Measurements from ENCODE around the gene ARHGAP4. TPM values are rescaled to one million over a fixed set of nuclear protein-coding genes. Genes with fewer than 3 reads are reported as not detected.

The ARHGAP4 gene
- total RNA-seq, 6 donors from 2014 or later, result 33.4 to 353 (median 82.6) TPM

DNA sequence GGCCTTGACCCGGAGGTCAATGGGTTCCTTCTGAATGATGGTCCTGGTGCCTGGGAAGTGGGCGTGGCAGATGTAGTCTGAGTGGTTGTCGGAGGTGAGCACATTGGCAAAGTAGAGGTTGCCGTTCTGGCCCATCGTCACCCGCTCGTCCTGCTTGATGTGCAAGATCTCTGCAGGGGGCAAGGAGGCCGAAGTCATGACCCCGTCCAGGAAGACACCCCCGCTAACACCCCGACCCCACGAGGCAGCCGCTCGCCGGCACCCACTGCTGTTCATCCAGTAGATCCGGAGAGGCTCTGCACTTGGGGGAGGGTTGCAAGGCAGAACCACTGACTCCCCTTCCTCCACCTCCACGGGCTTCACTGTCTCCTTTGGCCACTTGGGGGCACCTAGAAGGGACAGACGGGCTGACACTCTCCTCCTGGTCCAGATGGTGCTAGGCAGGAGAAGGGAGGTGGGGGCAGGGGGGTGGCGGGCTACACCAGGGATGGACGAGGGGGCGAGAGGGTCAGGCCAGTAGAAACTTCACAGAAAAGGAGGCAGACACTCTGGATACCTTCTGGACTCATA, 55.2 kb downstream of the ARHGAP4 start:
- Histone ChIP-seq H3K4me1 (no peaks in the 10 kb centered on the region), H3K36me3 (no peaks in the 10 kb centered on the region), H3K27ac (no peak overlapping the region), H3K27me3 (peaks cover 0 to 7% (median 0%) of the 10 kb centered on the region in 4 donors), H3K9me3 (no peaks in the 10 kb centered on the region), H3K4me3 (no peak overlapping the region)
- TF ChIP-seq POLR2A (IDR thresholded peaks at IDR 0.05), result no peak
- TF ChIP-seq, protein P1, sequence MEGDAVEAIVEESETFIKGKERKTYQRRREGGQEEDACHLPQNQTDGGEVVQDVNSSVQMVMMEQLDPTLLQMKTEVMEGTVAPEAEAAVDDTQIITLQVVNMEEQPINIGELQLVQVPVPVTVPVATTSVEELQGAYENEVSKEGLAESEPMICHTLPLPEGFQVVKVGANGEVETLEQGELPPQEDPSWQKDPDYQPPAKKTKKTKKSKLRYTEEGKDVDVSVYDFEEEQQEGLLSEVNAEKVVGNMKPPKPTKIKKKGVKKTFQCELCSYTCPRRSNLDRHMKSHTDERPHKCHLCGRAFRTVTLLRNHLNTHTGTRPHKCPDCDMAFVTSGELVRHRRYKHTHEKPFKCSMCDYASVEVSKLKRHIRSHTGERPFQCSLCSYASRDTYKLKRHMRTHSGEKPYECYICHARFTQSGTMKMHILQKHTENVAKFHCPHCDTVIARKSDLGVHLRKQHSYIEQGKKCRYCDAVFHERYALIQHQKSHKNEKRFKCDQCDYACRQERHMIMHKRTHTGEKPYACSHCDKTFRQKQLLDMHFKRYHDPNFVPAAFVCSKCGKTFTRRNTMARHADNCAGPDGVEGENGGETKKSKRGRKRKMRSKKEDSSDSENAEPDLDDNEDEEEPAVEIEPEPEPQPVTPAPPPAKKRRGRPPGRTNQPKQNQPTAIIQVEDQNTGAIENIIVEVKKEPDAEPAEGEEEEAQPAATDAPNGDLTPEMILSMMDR (IDR thresholded peaks at IDR 0.05), result no peak
- TF ChIP-seq POLR2AphosphoS5 (IDR thresholded peaks at IDR 0.05), result no peak
- TF ChIP-seq EP300 (IDR thresholded peaks at IDR 0.05), result no peak
- DNase-seq (no peak), ATAC-seq (ENCODE audit: low FRiP score in 2 of 2) (no peak)
- WGBS, 2 donors, result 52% methylated on average over 20 of the region's 21 CpGs; no CpG with 5 or more reads in 1 of the 2 donors

DNA sequence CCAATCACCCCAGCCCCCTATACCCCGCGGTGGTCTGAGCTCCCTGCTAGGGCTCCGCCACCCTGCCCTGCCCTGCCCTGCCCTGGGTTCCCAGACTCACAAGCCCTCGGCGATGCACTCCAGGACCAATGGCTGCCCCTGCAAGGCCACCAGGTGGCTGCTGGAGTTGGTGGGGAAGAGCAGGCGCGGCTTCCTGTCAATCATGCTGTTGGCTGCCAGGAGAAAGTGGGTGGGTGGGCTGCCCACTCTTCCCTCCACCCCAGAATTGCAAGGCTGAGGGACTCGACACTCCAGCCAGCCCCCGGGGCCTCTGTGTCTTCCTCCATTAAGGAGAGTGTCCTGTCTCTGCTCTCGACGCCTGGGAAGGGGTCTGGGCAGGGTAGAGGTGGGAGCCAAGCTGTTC, 55.8 kb downstream of the ARHGAP4 start:
- Histone ChIP-seq H3K9me3 (no peaks in the 10 kb centered on the region), H3K4me3 (no peak overlapping the region), H3K36me3 (no peaks in the 10 kb centered on the region), H3K27ac (no peak overlapping the region), H3K4me1 (no peaks in the 10 kb centered on the region), H3K27me3 (peaks cover 0 to 7% (median 0%) of the 10 kb centered on the region in 4 donors)
- 79% methylated on average over 11 of the region's 11 CpGs; no CpG with 5 or more reads in 1 of the 2 donors for WGBS, 2 donors
- ATAC-seq (ENCODE audit: low FRiP score in 2 of 2) (no peak), DNase-seq (no peak)
- TF ChIP-seq POLR2A (IDR thresholded peaks at IDR 0.05) (no peak), EP300 (IDR thresholded peaks at IDR 0.05) (no peak), POLR2AphosphoS5 (IDR thresholded peaks at IDR 0.05) (no peak)
- TF ChIP-seq, protein P1 (IDR thresholded peaks at IDR 0.05), result no peak

DNA sequence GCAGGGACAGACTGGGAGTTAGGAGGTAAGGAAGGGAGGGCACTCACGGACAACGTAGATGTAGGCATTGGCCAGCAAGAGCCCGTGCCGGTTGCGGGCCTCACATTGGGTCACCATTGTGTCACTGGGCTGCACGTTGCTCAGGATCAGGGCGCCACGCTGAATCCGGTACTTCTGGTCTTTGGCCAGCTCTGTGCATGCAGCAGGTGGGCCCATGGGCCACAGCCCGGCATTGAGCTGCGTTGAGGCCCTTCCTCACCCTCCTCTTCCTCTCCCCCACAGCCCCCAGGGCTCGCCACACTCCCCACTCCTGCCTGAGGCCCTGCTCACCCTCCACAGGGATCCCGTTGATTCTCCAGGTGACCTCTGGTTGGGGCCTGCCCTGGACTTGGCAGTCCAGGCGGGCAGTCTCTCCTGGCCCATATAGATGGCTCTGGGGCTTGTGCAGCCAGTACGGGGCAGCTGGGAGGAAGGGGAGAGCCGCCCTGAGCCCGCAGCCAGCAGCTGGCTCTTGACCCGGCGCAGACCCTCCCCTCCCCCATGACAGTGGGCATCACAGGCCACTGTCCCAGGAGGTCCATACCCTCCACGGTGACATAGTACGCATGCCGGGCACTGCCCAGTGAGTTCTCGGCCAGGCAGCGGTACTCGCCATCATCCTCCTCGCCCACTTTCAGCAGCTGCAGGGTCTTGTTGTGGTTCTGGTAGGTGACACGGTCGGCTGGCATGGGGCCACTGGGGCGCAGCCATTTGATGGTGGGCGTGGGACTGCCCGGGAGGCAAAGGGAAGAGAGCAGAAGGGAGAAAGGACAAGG, 56.4 kb downstream of the ARHGAP4 start:
- 84 to 91% methylated on average over 9 to 31 of the region's 31 CpGs for WGBS, 2 donors
- H3K4me1 ChIP-seq, result no peaks in the 10 kb centered on the region
- ATAC-seq (ENCODE audit: low FRiP score in 2 of 2) (no peak), DNase-seq (no peak)
- no peaks in the 10 kb centered on the region for H3K9me3 ChIP-seq
- no peak for TF ChIP-seq POLR2A (IDR thresholded peaks at IDR 0.05)
- no peak overlapping the region for H3K27ac ChIP-seq
- H3K36me3 ChIP-seq, result no peaks in the 10 kb centered on the region
- peaks cover 0 to 12% (median 0%) of the 10 kb centered on the region in 4 donors for H3K27me3 ChIP-seq
- H3K4me3 ChIP-seq, result no peak overlapping the region

DNA sequence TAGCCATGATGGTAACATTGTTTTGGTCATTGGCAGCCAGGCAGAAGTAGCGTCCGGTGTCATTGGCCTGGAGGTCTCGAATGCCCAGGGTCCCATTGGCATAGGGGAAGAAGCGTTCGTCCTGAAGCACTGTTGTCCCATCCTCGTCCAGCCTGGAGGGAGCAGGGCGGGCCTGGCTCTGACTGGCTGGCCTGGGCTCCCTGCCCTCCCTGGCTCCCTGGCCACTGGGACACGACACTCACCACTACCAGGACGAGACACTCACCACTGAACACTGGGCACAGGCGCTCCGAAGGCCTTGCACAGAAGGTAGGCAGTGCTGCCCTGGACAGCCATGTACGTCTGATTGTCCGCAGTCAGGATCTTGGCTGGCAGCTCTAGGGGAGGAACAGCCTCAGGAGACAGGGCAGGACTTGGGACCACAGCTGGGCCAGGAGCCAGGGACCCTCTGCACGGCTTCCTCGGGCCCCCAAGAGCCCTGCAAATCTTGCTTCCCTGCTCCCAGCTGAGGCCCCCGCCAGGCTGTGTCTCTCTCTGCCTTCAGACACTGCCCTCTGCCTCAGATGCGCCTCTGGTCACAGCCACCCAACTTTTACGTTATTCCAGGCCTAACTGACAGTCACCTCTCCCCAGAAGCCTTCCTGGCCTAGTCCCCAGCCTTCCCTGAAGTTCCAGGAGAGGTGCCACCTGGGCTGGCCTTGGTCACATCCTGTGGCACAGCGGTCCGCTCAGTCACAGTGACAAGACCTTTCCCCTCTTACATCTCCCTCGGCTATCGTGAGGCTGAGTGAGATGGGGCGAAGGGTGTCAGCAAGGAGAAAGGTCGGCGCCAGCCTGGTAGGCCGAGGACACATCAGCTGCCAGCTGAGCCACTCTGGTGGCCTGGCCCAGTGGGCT, 57.2 kb downstream of the ARHGAP4 start:
- 89 to 95% methylated on average over 3 to 25 of the region's 26 CpGs for WGBS, 2 donors
- H3K4me1 ChIP-seq, result no peaks in the 10 kb centered on the region
- no peak overlapping the region for H3K4me3 ChIP-seq
- no peak for TF ChIP-seq POLR2AphosphoS5 (IDR thresholded peaks at IDR 0.05)
- H3K27me3 ChIP-seq, result peaks cover 0 to 13% (median 0%) of the 10 kb centered on the region in 4 donors
- H3K27ac ChIP-seq, result no peak overlapping the region
- H3K36me3 ChIP-seq, result no peaks in the 10 kb centered on the region
- no peaks in the 10 kb centered on the region for H3K9me3 ChIP-seq
- DNase-seq (no peak), ATAC-seq (ENCODE audit: low FRiP score in 2 of 2) (no peak)

DNA sequence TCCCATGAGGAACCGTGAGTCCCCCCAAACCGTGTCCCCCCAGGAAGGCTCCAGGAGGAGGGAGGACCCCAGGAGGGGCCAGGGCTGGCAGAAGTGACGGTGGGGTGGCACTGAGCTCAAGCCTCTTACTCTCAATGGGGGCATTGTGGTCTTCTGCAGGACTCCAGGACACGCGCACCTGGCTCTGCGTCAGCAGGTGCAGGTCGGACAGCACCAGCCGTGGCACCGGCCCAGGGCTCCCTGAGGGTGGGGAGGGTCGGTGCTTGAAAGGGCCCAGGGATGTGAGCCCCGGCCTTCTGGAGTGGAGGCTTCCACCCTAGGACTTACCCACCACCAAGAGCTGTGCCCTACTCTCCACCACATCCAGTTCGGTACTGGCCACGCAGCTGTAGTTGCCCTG, 58.4 kb downstream of the ARHGAP4 start:
- Histone ChIP-seq H3K9me3 (no peaks in the 10 kb centered on the region), H3K27me3 (peaks cover 0 to 13% (median 0%) of the 10 kb centered on the region in 4 donors), H3K36me3 (no peaks in the 10 kb centered on the region), H3K4me3 (no peak overlapping the region), H3K4me1 (no peaks in the 10 kb centered on the region), H3K27ac (no peak overlapping the region)
- TF ChIP-seq, protein P1 (IDR thresholded peaks at IDR 0.05), result no peak
- TF ChIP-seq POLR2A (IDR thresholded peaks at IDR 0.05) (no peak), EP300 (IDR thresholded peaks at IDR 0.05) (no peak), POLR2AphosphoS5 (IDR thresholded peaks at IDR 0.05) (no peak)
- ATAC-seq (ENCODE audit: low FRiP score in 2 of 2), result no peak
- DNase-seq, result no peak
- WGBS, 2 donors, result 83% methylated on average over 13 of the region's 13 CpGs; no CpG with 5 or more reads in 1 of the 2 donors

All from upper lobe of left lung (tissue), 6 donors.